Thymus (tissue), 11 donors: ENCODE results near the gene CA5B. TPM values are rescaled to one million over a fixed set of nuclear protein-coding genes. Genes with fewer than 3 reads are reported as not detected.
"Not testable (repeated sequence)": the region's sequence is repeated elsewhere in the genome, so short reads cannot be mapped to it uniquely, and the experiment has no call there.

Experiments used
- DNase-seq, 9 donors: peaks; one replicate each; pipeline ENCODE4 v3.0.0-alpha.2; 2013; ENCODE audit warnings: low spot score in 9 of 9, low read depth in 6 of 9, missing footprints in 1 of 9
- H3K27ac ChIP-seq, 2 donors: one replicate each; pipeline ENCODE4 v1.5.1; 2013; ENCODE audit warnings: control low read depth in 1 of 2, low read depth in 1 of 2, low read length in 1 of 2, mild to moderate bottlenecking in 1 of 2, moderate library complexity in 1 of 2
- H3K27me3 ChIP-seq, 2 donors: one replicate each; pipeline ENCODE4 v1.5.1; 2013; ENCODE audit warnings: low read length in 1 of 2; ENCODE audit not compliant: control insufficient read depth in 2 of 2, insufficient read depth in 1 of 2
- H3K36me3 ChIP-seq, 2 donors: one replicate each; pipeline ENCODE4 v1.5.1; 2013; ENCODE audit warnings: low read length in 1 of 2, mild to moderate bottlenecking in 1 of 2, moderate library complexity in 1 of 2; ENCODE audit not compliant: control insufficient read depth in 2 of 2, insufficient read depth in 2 of 2
- H3K4me1 ChIP-seq, 2 donors: one replicate each; pipeline ENCODE4 v1.5.1; 2013; ENCODE audit warnings: low read length in 2 of 2; ENCODE audit not compliant: control insufficient read depth in 2 of 2, insufficient read depth in 2 of 2
- H3K4me3 ChIP-seq, 2 donors: one replicate each; pipeline ENCODE4 v1.5.1; 2013; ENCODE audit warnings: low read length in 2 of 2, control low read depth in 1 of 2, mild to moderate bottlenecking in 1 of 2
- H3K9me3 ChIP-seq, 2 donors: one replicate each; pipeline ENCODE4 v1.5.1; 2013; ENCODE audit warnings: low read length in 1 of 2, mild to moderate bottlenecking in 1 of 2; ENCODE audit not compliant: control insufficient read depth in 2 of 2, insufficient read depth in 1 of 2
- WGBS: extraction: QIAGEN DNeasy Blood & Tissue Kit; methylation state at CpG from one replicate; pipeline ENCODE4 v1.1.7; 2013; 5-methylcytosine and 5-hydroxymethylcytosine counted together
- polyA plus RNA-seq: library from polyadenylated mRNA; stranded (reverse); fragments of 200-250 nt; gene quantifications from one replicate; pipeline ENCODE4 v1.2.3, GENCODE V29; 2013
- total RNA-seq: library from RNA; stranded (reverse); fragments of 120-200 nt; gene quantifications from one replicate; pipeline ENCODE4 v1.2.4, GENCODE V29; 2013
- donor health status: healthy.

The CA5B gene
- total and polyA plus RNA-seq, 2 donors, result 2.9 to 3.1 TPM

- H3K9me3 ChIP-seq, H3K27me3 ChIP-seq, H3K4me3 ChIP-seq, H3K27ac ChIP-seq, H3K36me3 ChIP-seq, H3K4me1 ChIP-seq, DNase-seq: not testable (repeated sequence)
- WGBS, result 96% methylated on average over 6 of the region's 6 CpGs
Observed at GRCh38 chrX:15746651-15747050, 8.6 kb downstream of the CA5B start.

DNA sequence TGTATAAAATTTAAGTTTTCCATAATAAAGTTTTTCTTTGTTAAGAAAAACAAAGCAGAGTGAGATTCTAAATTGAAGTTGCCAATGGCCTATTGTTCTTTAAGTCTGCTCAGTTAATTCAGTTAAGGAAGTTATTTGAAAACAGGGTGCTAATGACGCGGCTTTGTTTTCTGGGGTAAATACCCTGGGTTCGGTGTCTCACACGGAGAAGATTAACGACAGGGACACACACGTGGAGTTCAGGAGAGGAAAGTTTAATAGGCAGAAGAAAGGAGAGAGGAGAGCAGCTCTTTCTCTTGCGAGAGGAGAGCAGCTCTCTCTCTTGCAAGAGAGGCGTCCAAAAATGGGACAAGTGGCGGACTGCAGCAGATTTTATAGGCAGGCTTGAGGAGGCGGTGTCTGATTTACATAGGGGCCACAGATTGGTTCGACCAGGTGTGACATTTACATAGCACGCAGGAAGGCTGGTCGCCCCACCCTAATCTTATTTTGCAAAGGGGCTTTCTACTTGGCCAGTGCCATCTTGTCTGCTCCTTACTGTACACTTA is 9.6 kb downstream of the CA5B start:
- no peak for DNase-seq
- no peaks in the 10 kb centered on the region for H3K27me3 ChIP-seq
- H3K36me3 ChIP-seq, result no peaks in the 10 kb centered on the region
- no peaks in the 10 kb centered on the region for H3K9me3 ChIP-seq
- peaks cover 2 to 13% of the 10 kb centered on the region in 2 donors for H3K4me1 ChIP-seq
- H3K4me3 ChIP-seq, result no peak overlapping the region
- H3K27ac ChIP-seq, result no peak overlapping the region
- WGBS, result 97% methylated on average over 13 of the region's 13 CpGs

DNA sequence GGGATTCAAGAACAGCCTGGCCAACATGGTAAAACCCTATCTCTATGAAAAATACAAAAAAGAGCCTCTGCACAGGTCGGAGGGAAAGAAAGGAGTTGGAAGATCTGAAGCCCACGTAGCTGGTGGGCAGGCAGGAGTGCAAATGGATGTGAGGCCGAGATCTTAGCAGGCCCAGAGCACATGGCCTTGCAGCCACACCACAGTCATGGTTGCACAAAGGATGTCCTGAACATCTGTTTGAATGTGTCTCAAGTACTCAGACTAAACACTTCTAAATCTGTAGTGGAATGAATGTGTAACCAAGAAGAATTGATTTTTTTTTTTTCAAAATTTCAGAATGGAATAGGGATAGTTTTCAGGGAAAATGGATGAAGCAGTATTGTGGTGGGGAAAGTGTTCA is 10.8 kb downstream of the CA5B start:
- Histone ChIP-seq H3K27ac (no peak overlapping the region), H3K36me3 (no peaks in the 10 kb centered on the region)
- WGBS, result 95% methylated on average over 3 of the region's 3 CpGs

GRCh38 chrX:15749642-15750610 is 11.9 kb downstream of the CA5B start:
- Histone ChIP-seq H3K27ac (peak overlapping the region; percentile 76 to 88), H3K9me3 (no peaks in the 10 kb centered on the region), H3K36me3 (no peaks in the 10 kb centered on the region), H3K4me3 (no peak overlapping the region), H3K27me3 (no peaks in the 10 kb centered on the region), H3K4me1 (peaks cover 2 to 13% of the 10 kb centered on the region in 2 donors)
- peak in 2 of 9 donors; percentile 30 to 68 for DNase-seq
- WGBS, result 27% methylated on average over 7 of the region's 7 CpGs

More for the DNA sequence above, 10.8 kb downstream of the CA5B start:
- Histone ChIP-seq H3K4me1 (peaks cover 2 to 13% of the 10 kb centered on the region in 2 donors), H3K4me3 (no peak overlapping the region), H3K9me3 (no peaks in the 10 kb centered on the region), H3K27me3 (no peaks in the 10 kb centered on the region)
- no peak for DNase-seq

GRCh38 chrX:15750611-15751154 is 12.6 kb downstream of the CA5B start:
- Histone ChIP-seq H3K27me3 (no peaks in the 10 kb centered on the region), H3K4me1 (peaks cover 2 to 13% of the 10 kb centered on the region in 2 donors), H3K9me3 (no peaks in the 10 kb centered on the region), H3K27ac (peak overlapping the region; percentile 38 to 74), H3K36me3 (no peaks in the 10 kb centered on the region), H3K4me3 (no peak overlapping the region)
- 55% methylated on average over 5 of the region's 5 CpGs for WGBS
- peak in 1 of 9 donors; percentile 23 for DNase-seq

DNA sequence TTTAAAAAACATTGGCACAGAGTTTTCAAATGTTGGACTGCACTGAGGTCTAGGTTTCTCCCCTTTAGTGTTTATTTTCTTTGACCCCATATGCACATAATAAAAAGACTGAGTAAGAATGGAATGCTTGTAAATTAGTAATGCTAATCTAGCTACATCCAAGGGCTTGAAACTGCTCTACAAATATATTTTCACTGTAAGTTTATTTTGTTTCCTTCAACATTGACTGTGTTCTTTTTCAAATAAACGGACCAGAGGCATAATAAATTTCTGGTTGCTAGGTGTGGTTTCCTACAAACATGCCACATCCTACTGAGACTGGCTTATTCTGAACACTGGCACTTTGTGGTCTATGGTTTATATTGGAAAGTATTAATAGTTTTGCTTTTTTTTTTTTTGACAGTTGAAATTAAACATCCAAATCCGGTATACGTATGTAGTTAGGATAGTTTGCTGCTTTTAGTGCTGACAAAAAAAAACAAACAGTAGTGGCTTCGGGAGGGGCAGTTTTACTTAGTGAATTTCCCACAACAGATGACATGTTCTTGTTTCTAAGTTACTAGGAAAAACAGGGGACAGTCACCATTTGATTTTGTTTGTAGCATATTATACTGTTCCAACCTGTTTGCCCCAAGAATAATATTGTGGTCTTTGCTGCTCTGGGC is 13.2 kb downstream of the CA5B start:
- Histone ChIP-seq H3K4me1 (peaks cover 2 to 13% of the 10 kb centered on the region in 2 donors), H3K27ac (peak overlapping the region in 1 of 2 donors; percentile 63), H3K4me3 (no peak overlapping the region), H3K36me3 (no peaks in the 10 kb centered on the region), H3K27me3 (no peaks in the 10 kb centered on the region), H3K9me3 (no peaks in the 10 kb centered on the region)
- DNase-seq, result peak in 1 of 9 donors; percentile 47
- WGBS, result 6% methylated on average over 4 of the region's 4 CpGs

DNA sequence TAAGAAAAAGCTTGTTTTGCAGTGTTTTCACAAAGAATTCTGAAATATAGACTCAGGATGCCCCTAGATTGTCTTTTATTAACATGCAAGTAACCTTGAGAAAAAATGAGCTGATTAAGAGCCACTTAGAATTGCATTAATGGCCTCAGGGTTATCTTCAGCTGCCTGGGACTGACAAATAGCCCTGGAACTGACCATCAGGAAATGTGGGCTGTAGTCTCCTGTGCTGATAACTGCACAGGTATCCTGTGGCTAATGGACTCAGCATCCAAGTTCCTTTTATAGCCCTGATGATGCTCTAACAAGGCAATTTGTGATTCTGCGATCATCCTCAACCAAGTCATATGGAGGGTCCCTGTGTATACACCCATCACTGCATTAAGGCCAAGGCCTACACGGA is 17.0 kb downstream of the CA5B start:
- Histone ChIP-seq H3K4me1 (peaks cover 2 to 11% of the 10 kb centered on the region in 2 donors), H3K27ac (no peak overlapping the region), H3K27me3 (no peaks in the 10 kb centered on the region), H3K9me3 (no peaks in the 10 kb centered on the region), H3K36me3 (no peaks in the 10 kb centered on the region), H3K4me3 (no peak overlapping the region)
- 95% methylated on average over 2 of the region's 2 CpGs for WGBS
- no peak for DNase-seq

DNA sequence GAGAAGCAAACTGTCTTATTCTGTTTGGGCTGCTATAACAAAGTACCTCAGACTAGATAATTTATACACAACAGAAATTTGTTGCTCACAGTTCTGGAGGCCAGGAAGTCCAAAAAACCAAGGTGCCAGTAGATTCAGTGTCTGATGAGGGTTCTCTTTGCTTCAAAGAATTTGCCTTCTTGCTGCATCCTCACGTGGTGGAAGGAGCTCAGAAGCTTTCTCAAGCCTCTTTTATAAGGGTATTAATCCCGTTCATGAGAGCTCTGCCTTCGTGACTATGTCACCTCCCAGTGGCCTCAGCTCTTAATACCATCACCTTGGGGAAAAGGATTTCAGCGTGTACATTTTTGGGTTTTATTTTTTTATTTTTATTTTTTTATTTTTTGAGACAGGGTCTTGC is 20.1 kb downstream of the CA5B start:
- Histone ChIP-seq H3K4me3 (no peak overlapping the region), H3K27me3 (no peaks in the 10 kb centered on the region), H3K9me3 (no peaks in the 10 kb centered on the region), H3K36me3 (no peaks in the 10 kb centered on the region), H3K4me1 (no peaks in the 10 kb centered on the region), H3K27ac (no peak overlapping the region)
- DNase-seq, result no peak
- WGBS, result 72% methylated on average over 4 of the region's 4 CpGs

DNA sequence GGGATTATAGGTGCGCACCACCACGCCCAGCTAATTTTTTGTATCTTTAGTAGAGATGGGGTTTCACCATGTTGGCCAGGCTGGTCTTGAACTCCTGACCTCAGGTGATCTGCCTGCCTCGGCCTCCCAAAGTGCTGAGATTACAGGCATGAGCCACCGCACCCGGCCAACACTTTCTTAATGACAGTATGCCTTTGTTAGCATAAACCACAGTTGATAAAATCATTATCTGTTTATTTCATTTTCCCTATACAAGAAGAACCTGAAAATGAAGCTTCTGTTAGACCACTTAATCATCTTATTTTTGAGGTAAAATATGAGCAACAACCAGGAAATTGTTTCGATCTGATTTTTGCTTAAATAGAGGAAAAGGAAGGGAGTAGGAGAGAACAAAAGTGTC is 21.8 kb downstream of the CA5B start:
- H3K27ac ChIP-seq, H3K4me3 ChIP-seq, H3K4me1 ChIP-seq, H3K27me3 ChIP-seq, H3K9me3 ChIP-seq, DNase-seq, H3K36me3 ChIP-seq: not testable (repeated sequence)
- 87% methylated on average over 6 of the region's 6 CpGs for WGBS
